Neutrophil (primary cell): ENCODE measurements around the gene APOB.

Experiments used
- H3K27ac ChIP-seq: fragments of 200-600 bp; sonication (generic); 2 replicates; pipeline ENCODE4 v1.5.1; 2016; ENCODE audit warnings: mild to moderate bottlenecking, moderate library complexity
- H3K27me3 ChIP-seq: fragments of 200-600 bp; sonication (generic); 2 replicates; pipeline ENCODE4 v1.6.0; 2016; ENCODE audit warnings: mild to moderate bottlenecking
- H3K36me3 ChIP-seq: fragments of 200-600 bp; sonication (generic); 2 replicates; pipeline ENCODE4 v1.5.1; 2017
- H3K4me1 ChIP-seq, 2 experiments: fragments of 200-600 bp in 1 of 2; sonication (generic) in 1 of 2; 1 replicate in 1 of 2; 2 replicates in 1 of 2; pipeline versions ENCODE4 v1.5.1 to v1.6.1; 2013 to 2016; ENCODE audit warnings: low read depth in 1 of 2, low read length in 1 of 2, mild to moderate bottlenecking in 1 of 2, moderate library complexity in 1 of 2; ENCODE audit not compliant: control insufficient read depth in 1 of 2, insufficient read depth in 1 of 2
- H3K4me3 ChIP-seq, 2 experiments: fragments of 200-600 bp in 1 of 2; sonication (generic) in 1 of 2; 1 replicate in 1 of 2; 2 replicates in 1 of 2; pipeline ENCODE4 v1.5.1; 2013 to 2016; ENCODE audit warnings: low read depth in 1 of 2, low read length in 1 of 2, mild to moderate bottlenecking in 1 of 2, moderate library complexity in 1 of 2
- H3K9me3 ChIP-seq: fragments of 200-600 bp; sonication (generic); 2 replicates; pipeline ENCODE4 v1.5.1; 2016
- TF ChIP-seq, protein P1 (sequence below): fragments of 200-600 bp; sonication (generic); IDR thresholded peaks from 2 replicates; pipeline ENCODE4 v1.5.1; 2016; ENCODE audit warnings: antibody characterized with exemption

Gene APOB

DNA sequence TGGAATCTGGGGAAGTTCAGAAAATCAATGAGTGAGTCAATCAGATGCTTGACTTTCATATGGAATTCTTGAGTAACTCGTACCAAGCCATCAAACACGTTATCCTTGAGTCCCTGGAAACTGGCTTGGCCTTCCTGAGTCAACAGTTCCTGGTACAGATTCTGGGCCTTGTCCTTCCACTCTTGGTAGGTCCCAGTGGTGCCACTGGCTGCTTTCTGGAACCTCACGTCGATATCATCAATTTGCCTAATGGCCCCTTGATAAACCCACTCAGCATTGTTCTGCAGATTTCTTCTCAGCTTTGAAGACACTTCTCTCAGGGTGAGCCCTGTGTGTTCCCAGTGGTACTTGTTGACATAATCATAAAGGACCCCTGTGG is 41.1 kb downstream of the APOB start:
- no peaks in the 10 kb centered on the region for H3K27me3 ChIP-seq
- TF ChIP-seq, protein P1, sequence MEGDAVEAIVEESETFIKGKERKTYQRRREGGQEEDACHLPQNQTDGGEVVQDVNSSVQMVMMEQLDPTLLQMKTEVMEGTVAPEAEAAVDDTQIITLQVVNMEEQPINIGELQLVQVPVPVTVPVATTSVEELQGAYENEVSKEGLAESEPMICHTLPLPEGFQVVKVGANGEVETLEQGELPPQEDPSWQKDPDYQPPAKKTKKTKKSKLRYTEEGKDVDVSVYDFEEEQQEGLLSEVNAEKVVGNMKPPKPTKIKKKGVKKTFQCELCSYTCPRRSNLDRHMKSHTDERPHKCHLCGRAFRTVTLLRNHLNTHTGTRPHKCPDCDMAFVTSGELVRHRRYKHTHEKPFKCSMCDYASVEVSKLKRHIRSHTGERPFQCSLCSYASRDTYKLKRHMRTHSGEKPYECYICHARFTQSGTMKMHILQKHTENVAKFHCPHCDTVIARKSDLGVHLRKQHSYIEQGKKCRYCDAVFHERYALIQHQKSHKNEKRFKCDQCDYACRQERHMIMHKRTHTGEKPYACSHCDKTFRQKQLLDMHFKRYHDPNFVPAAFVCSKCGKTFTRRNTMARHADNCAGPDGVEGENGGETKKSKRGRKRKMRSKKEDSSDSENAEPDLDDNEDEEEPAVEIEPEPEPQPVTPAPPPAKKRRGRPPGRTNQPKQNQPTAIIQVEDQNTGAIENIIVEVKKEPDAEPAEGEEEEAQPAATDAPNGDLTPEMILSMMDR, result no peak
- no peaks in the 10 kb centered on the region for H3K36me3 ChIP-seq
- H3K27ac ChIP-seq, result no peak overlapping the region
- H3K9me3 ChIP-seq, result no peaks in the 10 kb centered on the region
- H3K4me1 ChIP-seq, result no peaks in the 10 kb centered on the region
- no peak overlapping the region for H3K4me3 ChIP-seq

GRCh38 chr2:21001988-21002813 is 41.7 kb downstream of the APOB start:
- Histone ChIP-seq H3K36me3 (no peaks in the 10 kb centered on the region), H3K4me3 (no peak overlapping the region), H3K27ac (no peak overlapping the region), H3K27me3 (no peaks in the 10 kb centered on the region), H3K4me1 (no peaks in the 10 kb centered on the region), H3K9me3 (no peaks in the 10 kb centered on the region)
- TF ChIP-seq, protein P1, result no peak

- no peak overlapping the region for H3K27ac ChIP-seq
- TF ChIP-seq, protein P1, result no peak
- no peaks in the 10 kb centered on the region for H3K4me1 ChIP-seq
- no peak overlapping the region for H3K4me3 ChIP-seq
- no peaks in the 10 kb centered on the region for H3K9me3 ChIP-seq
- no peaks in the 10 kb centered on the region for H3K27me3 ChIP-seq
- H3K36me3 ChIP-seq, result no peaks in the 10 kb centered on the region
Observed at GRCh38 chr2:21001225-21001946, 42.5 kb downstream of the APOB start.

GRCh38 chr2:20999906-21000645 is 43.8 kb downstream of the APOB start:
- H3K4me3 ChIP-seq, result no peak overlapping the region
- TF ChIP-seq, protein P1, result no peak
- no peak overlapping the region for H3K27ac ChIP-seq
- H3K27me3 ChIP-seq, result no peaks in the 10 kb centered on the region
- no peaks in the 10 kb centered on the region for H3K36me3 ChIP-seq
- no peaks in the 10 kb centered on the region for H3K4me1 ChIP-seq
- no peaks in the 10 kb centered on the region for H3K9me3 ChIP-seq

DNA sequence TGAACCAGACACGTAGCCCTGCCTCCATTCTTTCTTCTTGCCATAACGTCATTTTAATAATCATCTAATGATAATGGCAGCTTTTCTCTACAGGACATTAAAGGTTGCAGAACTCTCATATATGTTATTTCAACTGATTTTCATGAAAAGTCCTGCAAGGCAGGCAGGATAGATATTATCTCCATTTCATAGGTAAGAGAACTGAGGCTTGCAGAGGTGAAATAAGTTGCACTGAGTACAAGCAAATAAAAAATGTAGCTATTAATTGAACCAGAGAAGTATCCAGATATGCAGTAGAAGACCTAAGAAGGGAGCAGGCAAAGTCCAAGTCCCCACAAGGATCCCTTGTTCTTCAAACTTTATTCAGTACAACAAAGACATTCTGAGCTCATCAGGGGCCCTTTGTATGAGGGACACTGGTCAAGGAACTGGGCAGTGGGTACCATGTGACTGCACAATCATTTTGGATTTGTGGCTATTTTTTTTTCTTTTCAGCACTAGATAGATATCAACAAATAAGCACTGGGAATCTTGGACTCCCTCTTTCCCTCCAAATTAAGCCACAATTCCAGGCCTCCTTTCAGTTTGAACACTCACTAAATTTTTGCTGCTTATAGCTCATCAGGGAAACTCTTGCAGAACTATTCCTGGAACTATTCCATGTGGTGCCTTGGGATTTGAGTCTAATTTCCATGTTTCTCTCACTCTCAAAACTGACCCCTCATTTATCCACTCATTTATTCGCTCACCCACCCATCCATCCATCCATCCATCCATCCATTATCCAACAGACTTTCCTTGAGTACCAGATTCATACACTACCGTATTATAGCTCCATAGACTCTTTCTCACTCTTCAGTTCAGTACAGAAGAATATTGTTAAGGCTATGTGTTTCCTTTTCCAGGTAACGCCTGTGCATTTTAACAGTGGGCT is 44.6 kb downstream of the APOB start:
- TF ChIP-seq, protein P1, result no peak
- Histone ChIP-seq H3K27me3 (no peaks in the 10 kb centered on the region), H3K4me3 (no peak overlapping the region), H3K36me3 (no peaks in the 10 kb centered on the region), H3K27ac (no peak overlapping the region), H3K9me3 (no peaks in the 10 kb centered on the region), H3K4me1 (no peaks in the 10 kb centered on the region)
